Measurements from ENCODE around the gene SGMS1. TPM values are rescaled to one million over a fixed set of nuclear protein-coding genes. Genes with fewer than 3 reads are reported as not detected.

The SGMS1 gene
- polyA plus RNA-seq, 1 donor (not counting 4 experiments of a cell fraction or from before 2014, with no cell fraction given): 18.3 TPM

DNA sequence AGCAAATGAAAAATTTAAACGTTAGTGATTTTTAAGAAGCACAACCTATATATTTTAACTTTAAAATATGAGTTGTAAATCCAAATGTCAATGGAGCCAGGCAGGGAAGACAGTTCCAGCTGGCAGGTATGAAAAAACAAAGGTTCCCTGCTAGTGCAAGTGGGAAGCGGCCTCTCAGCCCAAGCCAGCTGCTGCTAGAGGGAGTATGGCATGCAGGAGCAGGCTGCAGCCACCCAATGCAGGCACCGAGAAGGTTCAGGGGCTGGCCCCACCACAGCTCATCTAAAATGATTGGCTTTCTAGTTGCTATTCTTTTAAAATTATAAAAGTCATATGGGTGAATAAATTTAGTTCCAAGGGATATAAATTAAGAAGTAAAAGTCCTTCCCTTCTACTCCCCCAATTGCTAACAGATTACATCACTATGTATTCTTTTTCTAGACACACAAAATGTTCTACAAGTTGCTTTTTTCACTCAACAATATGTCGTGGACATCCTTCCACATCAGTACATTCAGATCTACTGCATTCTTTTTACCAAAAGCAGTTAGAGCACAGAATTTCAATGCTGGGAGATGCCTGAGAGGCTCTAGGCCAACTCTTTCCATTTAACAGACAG, 69.3 kb downstream of the SGMS1 start:
- DNase-seq (ENCODE audit: low read depth, low spot score) (no peak), FAIRE-seq (no peak)
- Histone ChIP-seq H3K4me3 (ENCODE audit: control insufficient read depth in 2 of 3, extremely low read depth in 1 of 3, insufficient read depth in 2 of 3, low read depth in 1 of 3, low read length in 3 of 3) (no peak overlapping the region), H3K4me1 (ENCODE audit: control insufficient read depth, extremely low read depth, insufficient read depth, low read length) (no peaks in the 10 kb centered on the region), H3K36me3 (ENCODE audit: control insufficient read depth in 2 of 2, extremely low read depth in 1 of 2, insufficient read depth in 2 of 2, low read length in 2 of 2) (no peaks in the 10 kb centered on the region), H3K9ac (ENCODE audit: control insufficient read depth, extremely low read depth, insufficient read depth, low read length) (no peak overlapping the region), H3K9me3 (ENCODE audit: control insufficient read depth, low read depth, low read length) (no peaks in the 10 kb centered on the region), H3K27ac (ENCODE audit: control insufficient read depth, insufficient read depth, low read length) (no peak overlapping the region), H2AFZ (ENCODE audit: control insufficient read depth, low read length) (no peak overlapping the region), H3K9me1 (ENCODE audit: control insufficient read depth, extremely low read depth, insufficient read depth, low read length) (no peaks in the 10 kb centered on the region), H3K4me2 (ENCODE audit: control insufficient read depth, extremely low read depth, insufficient read depth, low read depth, low read length) (no peak overlapping the region), H3K79me2 (ENCODE audit: control insufficient read depth, insufficient read depth, low read length) (no peaks in the 10 kb centered on the region), H4K20me1 (ENCODE audit: control insufficient read depth, extremely low read depth, insufficient read depth, low read length) (no peaks in the 10 kb centered on the region), H3K27me3 (ENCODE audit: control insufficient read depth, extremely low read depth, insufficient read depth, low read length) (no peaks in the 10 kb centered on the region)
- dilution Hi-C loops (cut with MboI; ENCODE audit: extremely low pct_ligation_motif_present, low sequenced_read_pairs): no loop called here
- TF ChIP-seq, protein P1, sequence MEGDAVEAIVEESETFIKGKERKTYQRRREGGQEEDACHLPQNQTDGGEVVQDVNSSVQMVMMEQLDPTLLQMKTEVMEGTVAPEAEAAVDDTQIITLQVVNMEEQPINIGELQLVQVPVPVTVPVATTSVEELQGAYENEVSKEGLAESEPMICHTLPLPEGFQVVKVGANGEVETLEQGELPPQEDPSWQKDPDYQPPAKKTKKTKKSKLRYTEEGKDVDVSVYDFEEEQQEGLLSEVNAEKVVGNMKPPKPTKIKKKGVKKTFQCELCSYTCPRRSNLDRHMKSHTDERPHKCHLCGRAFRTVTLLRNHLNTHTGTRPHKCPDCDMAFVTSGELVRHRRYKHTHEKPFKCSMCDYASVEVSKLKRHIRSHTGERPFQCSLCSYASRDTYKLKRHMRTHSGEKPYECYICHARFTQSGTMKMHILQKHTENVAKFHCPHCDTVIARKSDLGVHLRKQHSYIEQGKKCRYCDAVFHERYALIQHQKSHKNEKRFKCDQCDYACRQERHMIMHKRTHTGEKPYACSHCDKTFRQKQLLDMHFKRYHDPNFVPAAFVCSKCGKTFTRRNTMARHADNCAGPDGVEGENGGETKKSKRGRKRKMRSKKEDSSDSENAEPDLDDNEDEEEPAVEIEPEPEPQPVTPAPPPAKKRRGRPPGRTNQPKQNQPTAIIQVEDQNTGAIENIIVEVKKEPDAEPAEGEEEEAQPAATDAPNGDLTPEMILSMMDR (optimal IDR thresholded peaks at IDR 0.05 in 1 of 3, IDR thresholded peaks at IDR 0.05 in 1 of 3, conservative IDR thresholded peaks at IDR 0.05 in 1 of 3; ENCODE audit: extremely low read depth in 1 of 3, insufficient read depth in 2 of 3, low read length in 3 of 3): no peak
- no peak for TF ChIP-seq EZH2 (IDR thresholded peaks at IDR 0.05; ENCODE audit: low read length)

DNA sequence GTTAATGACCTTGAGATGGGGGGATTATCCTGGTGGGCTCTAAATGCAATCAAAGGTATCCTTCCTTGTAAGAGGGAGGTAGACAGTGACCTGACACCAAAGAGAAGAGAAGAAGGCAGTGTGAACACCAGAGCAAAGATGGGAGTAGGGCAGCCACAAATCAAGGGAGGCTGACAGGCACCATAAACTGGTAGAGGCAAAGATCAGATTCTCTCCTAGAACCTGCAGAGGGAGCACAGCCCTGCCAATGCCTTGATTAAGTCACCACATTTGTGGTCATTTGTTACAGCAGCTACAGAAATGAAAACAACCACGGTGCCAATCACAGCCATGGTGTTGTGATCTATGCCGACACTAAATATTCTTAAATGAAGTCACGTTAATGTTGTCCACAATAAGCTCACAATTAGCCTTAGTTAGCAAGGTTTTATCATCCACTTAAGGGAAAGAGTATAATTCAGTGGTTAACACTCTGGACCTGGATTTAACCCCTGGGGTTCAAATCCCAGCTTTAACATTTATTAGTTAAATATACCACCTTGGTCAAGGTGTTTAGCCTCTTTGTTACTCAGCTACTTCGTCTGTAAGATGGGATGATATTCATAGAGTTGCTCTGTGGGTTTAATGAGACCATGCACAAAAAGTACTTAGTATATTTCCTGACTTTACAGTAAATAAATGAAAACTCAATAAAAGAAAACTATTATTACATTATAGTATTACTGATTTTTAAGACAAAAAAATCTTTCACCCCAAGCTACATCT, 70.8 kb downstream of the SGMS1 start:
- dilution Hi-C loops (cut with MboI; ENCODE audit: extremely low pct_ligation_motif_present, low sequenced_read_pairs): no loop called here
- no peaks in the 10 kb centered on the region for H3K27me3 ChIP-seq (ENCODE audit: control insufficient read depth, extremely low read depth, insufficient read depth, low read length)
- no peaks in the 10 kb centered on the region for H4K20me1 ChIP-seq (ENCODE audit: control insufficient read depth, extremely low read depth, insufficient read depth, low read length)
- no peak for DNase-seq (ENCODE audit: low read depth, low spot score)
- H3K4me2 ChIP-seq (ENCODE audit: control insufficient read depth, extremely low read depth, insufficient read depth, low read depth, low read length): no peak overlapping the region
- H3K9me1 ChIP-seq (ENCODE audit: control insufficient read depth, extremely low read depth, insufficient read depth, low read length): no peaks in the 10 kb centered on the region
- H3K36me3 ChIP-seq (ENCODE audit: control insufficient read depth in 2 of 2, extremely low read depth in 1 of 2, insufficient read depth in 2 of 2, low read length in 2 of 2): no peaks in the 10 kb centered on the region
- FAIRE-seq: no peak
- no peak for TF ChIP-seq EZH2 (IDR thresholded peaks at IDR 0.05; ENCODE audit: low read length)
- TF ChIP-seq, protein P1 (optimal IDR thresholded peaks at IDR 0.05 in 1 of 3, IDR thresholded peaks at IDR 0.05 in 1 of 3, conservative IDR thresholded peaks at IDR 0.05 in 1 of 3; ENCODE audit: extremely low read depth in 1 of 3, insufficient read depth in 2 of 3, low read length in 3 of 3): peak; percentile 28 to 50 (median 39)
- H3K9ac ChIP-seq (ENCODE audit: control insufficient read depth, extremely low read depth, insufficient read depth, low read length): no peak overlapping the region
- no peaks in the 10 kb centered on the region for H3K9me3 ChIP-seq (ENCODE audit: control insufficient read depth, low read depth, low read length)
- H3K27ac ChIP-seq (ENCODE audit: control insufficient read depth, insufficient read depth, low read length): no peak overlapping the region
- H3K4me3 ChIP-seq (ENCODE audit: control insufficient read depth in 2 of 3, extremely low read depth in 1 of 3, insufficient read depth in 2 of 3, low read depth in 1 of 3, low read length in 3 of 3): no peak overlapping the region
- H3K79me2 ChIP-seq (ENCODE audit: control insufficient read depth, insufficient read depth, low read length): no peaks in the 10 kb centered on the region
- no peaks in the 10 kb centered on the region for H3K4me1 ChIP-seq (ENCODE audit: control insufficient read depth, extremely low read depth, insufficient read depth, low read length)
- no peak overlapping the region for H2AFZ ChIP-seq (ENCODE audit: control insufficient read depth, low read length)
